ENCODE data around the gene GLRX5. TPM values are rescaled to one million over a fixed set of nuclear protein-coding genes. Genes with fewer than 3 reads are reported as not detected.
"Not testable (repeated sequence)": the region's sequence is repeated elsewhere in the genome, so short reads cannot be mapped to it uniquely, and the experiment has no call there.

Gene GLRX5
- total RNA-seq, 1 donor from 2014 or later = 85.4 TPM

DNA sequence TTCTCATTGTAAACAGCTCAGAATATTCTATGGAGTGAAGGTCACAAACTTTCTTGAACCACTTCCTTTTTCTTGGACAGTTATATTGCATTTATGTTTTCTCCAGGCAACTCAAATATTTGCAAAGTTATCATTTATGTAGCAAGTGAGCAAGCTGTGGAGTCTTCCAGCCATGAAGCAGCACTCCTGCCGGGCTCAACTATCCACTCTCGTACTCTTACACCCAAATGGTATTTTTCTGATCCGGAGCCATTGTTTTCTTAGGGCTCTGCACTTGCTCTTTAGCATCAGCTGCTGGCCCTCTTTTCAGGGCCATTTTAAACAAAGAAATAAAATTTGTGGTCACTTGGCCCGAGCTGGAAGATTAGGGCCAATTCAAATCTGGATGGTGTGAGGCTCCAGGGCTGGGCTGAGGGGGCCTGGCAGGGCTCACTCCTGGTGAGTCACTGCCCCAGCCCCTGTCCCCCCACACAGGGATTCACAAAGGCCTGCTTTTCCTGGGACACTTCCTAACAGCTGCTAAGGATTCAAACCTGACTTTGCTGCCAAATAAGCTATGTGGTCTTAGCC, 38.1 kb upstream of the GLRX5 start:
- DNase-seq (peak; percentile 64), ATAC-seq (ENCODE audit: poor library complexity) (peak; percentile 54)
- intact Hi-C loops (cut with DNase I) = no loop called here

DNA sequence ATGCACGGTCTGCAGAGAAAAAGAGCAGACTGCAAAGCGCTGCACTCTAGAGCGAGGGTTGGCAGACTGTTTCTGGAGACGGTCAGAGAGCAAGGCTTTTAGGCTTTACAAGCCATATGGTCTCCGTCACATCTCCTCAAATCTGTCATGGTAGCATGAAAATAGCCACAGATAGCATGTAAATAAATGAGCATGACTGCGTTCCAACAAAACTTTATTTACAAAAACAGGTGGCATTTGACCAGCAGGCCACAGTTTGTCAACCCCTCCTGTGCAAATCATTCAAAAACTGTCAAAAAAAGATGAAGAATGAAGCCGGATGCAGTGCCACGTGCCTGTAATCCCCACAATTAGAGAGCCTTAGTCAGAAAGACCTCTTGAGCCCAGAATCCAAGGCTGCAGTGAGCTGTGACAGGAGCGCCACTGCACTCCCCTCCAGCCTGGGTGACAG, 37.3 kb upstream of the GLRX5 start:
- ATAC-seq (ENCODE audit: poor library complexity) = no peak
- intact Hi-C loops (cut with DNase I) = no loop called here
- DNase-seq = no peak

DNA sequence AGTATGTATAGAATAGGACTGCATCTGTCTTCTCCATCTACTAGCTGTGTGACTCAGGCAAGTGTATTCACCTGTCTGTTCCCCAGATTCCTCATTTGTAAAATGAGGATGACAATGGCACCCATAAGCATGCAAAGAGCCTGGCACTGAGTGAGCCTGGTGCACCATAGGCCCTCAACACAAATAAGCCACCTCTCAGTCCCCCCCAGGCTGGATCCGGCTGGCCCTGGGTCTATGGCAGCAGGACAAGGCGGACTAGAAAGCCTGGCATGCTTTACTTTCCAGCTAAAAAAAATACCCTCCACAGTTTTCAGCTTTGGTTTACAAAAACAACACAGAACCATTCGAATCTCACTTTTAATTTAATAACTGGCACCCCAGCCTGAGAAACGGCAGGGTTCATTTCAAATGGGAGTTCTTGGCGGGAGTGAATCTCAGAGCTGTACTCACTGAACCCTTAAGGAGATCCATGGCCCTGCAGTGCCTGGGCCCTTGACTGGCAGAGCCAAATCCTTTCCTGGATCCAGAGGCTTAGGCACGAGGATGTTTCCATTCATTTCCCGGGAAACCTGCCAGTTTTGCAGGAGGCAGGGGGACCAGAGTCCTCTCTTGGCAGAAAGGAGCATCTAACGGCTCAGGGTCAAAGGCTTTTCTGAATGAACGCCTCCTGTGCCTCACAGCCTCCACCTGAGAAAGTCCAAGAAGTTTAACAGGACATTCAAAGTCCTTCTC, 36.1 kb upstream of the GLRX5 start:
- ATAC-seq (ENCODE audit: poor library complexity) (peak; percentile 47), DNase-seq (no peak)
- intact Hi-C loops (cut with DNase I) = no loop called here

DNA sequence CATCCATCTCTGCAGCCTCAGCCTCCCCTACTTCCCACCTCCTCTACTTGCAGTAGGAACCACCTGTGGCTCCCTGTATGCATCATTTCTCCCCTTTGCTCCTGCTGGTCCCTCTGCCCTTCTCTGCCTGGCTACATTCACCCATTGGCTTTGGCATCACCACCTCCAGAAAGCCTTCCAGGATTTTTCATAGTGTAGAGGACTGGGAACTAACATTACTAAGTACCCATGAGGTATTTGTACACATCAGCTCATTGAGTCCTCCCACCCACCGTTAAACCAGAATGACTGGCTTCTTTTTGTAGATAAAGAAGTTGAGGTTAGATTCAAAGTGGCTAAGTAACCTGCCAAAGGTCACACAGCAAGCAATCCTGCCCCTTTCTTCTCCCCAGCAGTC, 35.5 kb upstream of the GLRX5 start:
- intact Hi-C loops (cut with DNase I) = no loop called here
- DNase-seq (no peak), ATAC-seq (ENCODE audit: poor library complexity) (no peak)

DNA sequence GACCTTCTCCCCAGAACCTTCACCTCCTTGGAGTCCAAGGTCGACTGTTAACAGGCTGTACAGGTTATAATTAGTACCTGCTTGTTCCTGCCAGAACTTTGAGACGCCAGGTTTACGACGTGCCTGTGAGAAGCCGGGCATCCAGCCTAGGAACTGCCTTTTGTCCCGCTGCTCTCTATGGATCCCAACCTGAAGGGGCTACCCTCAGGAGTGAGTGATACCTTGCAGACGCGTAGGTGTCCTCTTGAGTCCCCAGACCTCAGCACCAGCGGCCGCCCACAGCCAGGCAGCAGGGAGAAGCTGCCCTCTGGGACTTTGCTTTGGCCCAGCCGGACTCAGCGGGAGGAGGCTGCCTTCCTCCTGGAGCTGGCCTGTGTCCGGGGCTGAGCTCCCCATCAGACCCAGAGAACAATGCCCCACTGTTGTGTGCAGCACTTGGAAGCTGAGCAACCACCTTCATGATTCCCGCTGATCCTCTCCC, 34.6 kb upstream of the GLRX5 start:
- DNase-seq (peak; percentile 60), ATAC-seq (ENCODE audit: poor library complexity) (peak; percentile 38)
- intact Hi-C loops (cut with DNase I) = no loop called here

- peak; percentile 72 for DNase-seq
- intact Hi-C loops (cut with DNase I) = no loop called here
- ATAC-seq (ENCODE audit: poor library complexity) = peak; percentile 16
Measured at GRCh38 chr14:95500772-95501401, 34.0 kb upstream of the GLRX5 start.

GRCh38 chr14:95502381-95502950, 32.4 kb upstream of the GLRX5 start:
- intact Hi-C loops (cut with DNase I) = no loop called here

GRCh38 chr14:95503365-95504134, 31.3 kb upstream of the GLRX5 start:
- intact Hi-C loops (cut with DNase I) = no loop called here
- DNase-seq = no peak
- ATAC-seq (ENCODE audit: poor library complexity) = no peak

More at GRCh38 chr14:95502381-95502950, 32.4 kb upstream of the GLRX5 start:
- no peak for ATAC-seq (ENCODE audit: poor library complexity)
- no peak for DNase-seq

GRCh38 chr14:95504135-95505029, 30.5 kb upstream of the GLRX5 start:
- intact Hi-C loops (cut with DNase I) = no loop called here
- no peak for DNase-seq
- no peak for ATAC-seq (ENCODE audit: poor library complexity)

GRCh38 chr14:95505030-95505589, 29.7 kb upstream of the GLRX5 start:
- intact Hi-C loops (cut with DNase I) = no loop called here
- ATAC-seq (ENCODE audit: poor library complexity) (no peak), DNase-seq (no peak)

DNA sequence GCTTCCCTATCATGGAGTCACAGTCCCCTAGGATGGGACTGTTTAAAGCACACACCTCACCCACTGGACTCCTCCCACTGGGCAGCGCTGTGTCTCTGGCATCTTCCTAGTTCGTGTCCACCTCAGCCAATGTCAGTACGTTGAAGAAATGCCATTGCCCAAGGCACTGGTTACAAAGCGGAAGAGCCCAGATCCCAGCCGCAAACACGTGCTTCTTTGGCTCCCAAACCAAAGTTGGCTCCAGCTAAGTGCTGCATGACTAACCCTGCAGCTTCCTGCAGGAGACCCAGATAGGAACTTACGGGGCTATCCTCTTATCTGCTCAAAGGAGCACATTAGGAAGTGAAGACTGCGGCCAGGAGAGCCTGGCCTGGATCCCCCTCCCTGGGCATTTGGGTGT, 27.7 kb upstream of the GLRX5 start:
- ATAC-seq (ENCODE audit: poor library complexity) (peak; percentile 88), DNase-seq (peak; percentile 76)
- intact Hi-C loops (cut with DNase I) = no loop called here

- ATAC-seq (ENCODE audit: poor library complexity) (peak; percentile 39), DNase-seq (no peak)
- intact Hi-C loops (cut with DNase I) = no loop called here
Measured at GRCh38 chr14:95507701-95508103, 27.1 kb upstream of the GLRX5 start.

DNA sequence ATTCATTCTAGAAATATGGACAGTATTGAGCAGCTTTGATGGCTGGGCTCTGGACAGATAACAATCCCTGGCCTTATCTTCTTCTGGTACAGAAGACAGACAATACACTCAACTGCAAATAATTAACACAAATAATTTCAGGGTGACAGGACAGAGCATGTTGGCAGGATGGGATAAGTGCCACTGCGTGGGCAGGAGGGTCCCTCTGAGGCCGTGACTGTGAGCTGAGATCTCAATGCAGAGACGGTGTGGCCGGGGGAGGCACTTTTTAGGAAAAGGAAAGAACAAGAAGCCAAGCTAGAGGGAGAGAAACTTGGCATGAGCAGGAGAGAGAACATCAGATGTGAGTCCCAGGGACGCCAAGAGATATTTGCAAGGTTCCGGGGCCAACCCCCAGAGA, 26.5 kb upstream of the GLRX5 start:
- DNase-seq (no peak), ATAC-seq (ENCODE audit: poor library complexity) (no peak)
- intact Hi-C loops (cut with DNase I) = no loop called here

DNA sequence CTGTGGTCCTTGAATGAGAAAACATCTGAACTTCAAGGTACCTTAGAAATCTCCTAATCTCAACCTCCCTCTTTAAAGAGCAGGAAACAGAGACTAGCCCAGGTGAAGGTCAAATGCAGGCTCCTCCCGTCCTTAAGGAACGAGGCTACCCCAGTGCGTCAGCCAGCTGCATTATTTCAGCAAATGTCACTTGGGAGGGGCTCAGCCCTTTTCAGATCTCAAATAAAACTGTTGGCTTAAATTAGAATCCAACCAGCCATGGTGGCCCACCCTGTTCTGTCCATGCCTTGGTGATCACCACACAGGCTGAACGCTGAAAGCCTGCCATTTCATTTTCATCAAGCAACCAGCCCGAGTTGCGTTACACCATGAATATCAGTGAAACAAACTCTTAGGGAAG, 25.4 kb upstream of the GLRX5 start:
- no peak for DNase-seq
- no peak for ATAC-seq (ENCODE audit: poor library complexity)
- intact Hi-C loops (cut with DNase I) = no loop called here

GRCh38 chr14:95510344-95510743, 24.5 kb upstream of the GLRX5 start:
- intact Hi-C loops (cut with DNase I); ATAC-seq (ENCODE audit: poor library complexity); DNase-seq: not testable (repeated sequence)

- intact Hi-C loops (cut with DNase I) = no loop called here
- no peak for DNase-seq
Measured at GRCh38 chr14:95510804-95511203, 24.0 kb upstream of the GLRX5 start.

GRCh38 chr14:95511687-95512086, 23.2 kb upstream of the GLRX5 start:
- DNase-seq = no peak
- intact Hi-C loops (cut with DNase I) = no loop called here

More at GRCh38 chr14:95510804-95511203, 24.0 kb upstream of the GLRX5 start:
- no peak for ATAC-seq (ENCODE audit: poor library complexity)

DNA sequence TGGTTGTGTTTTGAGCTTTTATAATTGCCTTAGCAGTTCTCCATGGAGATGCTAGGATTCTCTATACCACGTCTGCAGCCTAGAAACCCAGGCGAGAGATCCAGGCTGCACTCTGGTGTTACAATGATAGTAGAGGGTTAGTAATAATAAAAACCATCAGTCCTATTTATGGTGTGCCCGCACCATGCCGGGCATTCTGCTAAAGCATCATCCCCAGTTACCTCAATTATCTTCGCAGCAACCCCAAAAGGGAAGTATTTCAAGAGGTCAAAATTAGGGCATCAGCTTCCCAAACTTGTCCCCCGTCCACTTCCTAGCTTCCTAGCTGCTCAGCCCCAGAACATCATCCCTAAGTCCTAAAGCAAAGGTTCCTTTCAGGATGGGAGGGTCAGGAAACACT, 21.6 kb upstream of the GLRX5 start:
- no peak for DNase-seq
- ATAC-seq (ENCODE audit: poor library complexity) = no peak
- intact Hi-C loops (cut with DNase I) = no loop called here

More at GRCh38 chr14:95511687-95512086, 23.2 kb upstream of the GLRX5 start:
- no peak for ATAC-seq (ENCODE audit: poor library complexity)
